Nephron (organoid): ENCODE results near the gene ZNF488.

Experiments
- H3K27ac Mint-ChIP-seq, 3 experiments: 2 replicates each; pipeline ENCODE4 v1.8.0; 2020; ENCODE audit warnings: mixed read lengths in 3 of 3, mild to moderate bottlenecking in 2 of 3, moderate library complexity in 1 of 3
- H3K27me3 Mint-ChIP-seq: 2 replicates; pipeline ENCODE4 v1.8.0; 2021; ENCODE audit warnings: low read depth, mild to moderate bottlenecking, moderate library complexity, mixed read lengths
- H3K36me3 Mint-ChIP-seq: 2 replicates; pipeline ENCODE4 v1.8.0; 2020; ENCODE audit warnings: low read depth, mixed read lengths
- H3K4me1 Mint-ChIP-seq: 2 replicates; pipeline ENCODE4 v1.8.0; 2020; ENCODE audit warnings: mixed read lengths
- H3K4me3 Mint-ChIP-seq, 3 experiments: 2 replicates each; pipeline ENCODE4 v1.8.0; 2020; ENCODE audit warnings: mild to moderate bottlenecking in 3 of 3, mixed read lengths in 3 of 3, moderate library complexity in 2 of 3
- H3K9me3 Mint-ChIP-seq: 2 replicates; pipeline ENCODE4 v1.8.0; 2020; ENCODE audit warnings: mixed read lengths
- TF ChIP-seq, protein P1 (sequence below), 3 experiments: fragments of 200-600 bp; sonication (generic); IDR thresholded peaks; one replicate each; pipeline ENCODE4 v1.5.0; 2021; ENCODE audit warnings: antibody characterized with exemption in 3 of 3; ENCODE audit not compliant: unreplicated experiment in 3 of 3

Gene ZNF488

DNA sequence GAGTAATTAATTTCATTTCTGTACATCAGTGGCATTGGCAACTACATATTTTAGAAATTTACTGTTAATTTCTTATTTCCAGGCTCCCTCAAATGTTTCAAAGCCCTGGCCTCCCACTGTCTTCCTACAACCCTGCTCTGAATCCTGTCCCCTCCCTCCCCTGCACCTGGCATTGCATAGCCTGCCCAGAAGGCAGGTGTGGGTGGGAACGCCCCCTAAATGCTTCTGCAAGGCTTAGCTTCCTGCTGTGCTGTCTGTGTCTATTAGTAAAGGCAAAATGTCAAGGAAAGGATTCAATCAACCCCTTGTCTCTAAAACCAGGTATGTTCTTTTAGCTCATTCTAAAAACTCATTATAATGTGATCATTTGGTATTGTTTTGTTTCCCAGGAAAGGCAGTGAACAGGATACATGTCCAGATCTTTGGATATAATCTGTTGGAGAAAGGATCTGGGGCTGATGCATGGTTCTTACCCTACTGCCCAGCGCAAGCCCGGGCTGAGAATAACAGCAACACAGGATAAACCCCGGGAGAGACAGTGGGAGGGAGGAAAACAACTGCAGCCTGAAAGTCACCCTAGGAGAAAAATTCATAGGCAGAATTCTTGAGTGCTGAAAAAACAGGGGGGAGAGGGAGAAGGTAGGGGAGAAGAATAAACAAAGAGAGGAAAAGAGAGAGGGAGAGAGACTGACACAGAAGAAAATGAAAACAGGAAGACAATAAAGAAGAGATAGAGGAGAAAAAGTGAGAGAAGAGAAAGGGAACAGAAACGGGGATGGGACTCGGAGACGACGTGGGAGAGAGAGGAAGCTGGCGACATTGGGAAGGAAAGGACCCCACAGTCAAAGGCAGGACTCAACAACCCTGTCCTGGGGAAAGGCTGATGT, 589 bp downstream of the ZNF488 start:
- peak overlapping the region; percentile 89 to 94 (median 93) for H3K4me3 Mint-ChIP-seq
- peaks cover 32% of the 10 kb centered on the region for H3K4me1 Mint-ChIP-seq
- TF ChIP-seq, protein P1, sequence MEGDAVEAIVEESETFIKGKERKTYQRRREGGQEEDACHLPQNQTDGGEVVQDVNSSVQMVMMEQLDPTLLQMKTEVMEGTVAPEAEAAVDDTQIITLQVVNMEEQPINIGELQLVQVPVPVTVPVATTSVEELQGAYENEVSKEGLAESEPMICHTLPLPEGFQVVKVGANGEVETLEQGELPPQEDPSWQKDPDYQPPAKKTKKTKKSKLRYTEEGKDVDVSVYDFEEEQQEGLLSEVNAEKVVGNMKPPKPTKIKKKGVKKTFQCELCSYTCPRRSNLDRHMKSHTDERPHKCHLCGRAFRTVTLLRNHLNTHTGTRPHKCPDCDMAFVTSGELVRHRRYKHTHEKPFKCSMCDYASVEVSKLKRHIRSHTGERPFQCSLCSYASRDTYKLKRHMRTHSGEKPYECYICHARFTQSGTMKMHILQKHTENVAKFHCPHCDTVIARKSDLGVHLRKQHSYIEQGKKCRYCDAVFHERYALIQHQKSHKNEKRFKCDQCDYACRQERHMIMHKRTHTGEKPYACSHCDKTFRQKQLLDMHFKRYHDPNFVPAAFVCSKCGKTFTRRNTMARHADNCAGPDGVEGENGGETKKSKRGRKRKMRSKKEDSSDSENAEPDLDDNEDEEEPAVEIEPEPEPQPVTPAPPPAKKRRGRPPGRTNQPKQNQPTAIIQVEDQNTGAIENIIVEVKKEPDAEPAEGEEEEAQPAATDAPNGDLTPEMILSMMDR (IDR thresholded peaks at IDR 0.05; ENCODE audit: unreplicated experiment in 3 of 3): no peak
- H3K27ac Mint-ChIP-seq: peak overlapping the region; percentile 8 to 76 (median 19)
- no peaks in the 10 kb centered on the region for H3K36me3 Mint-ChIP-seq
- H3K9me3 Mint-ChIP-seq: peaks cover 3% of the 10 kb centered on the region
- H3K27me3 Mint-ChIP-seq: peaks cover 48% of the 10 kb centered on the region

GRCh38 chr10:47381427-47382379, 2.4 kb downstream of the ZNF488 start:
- Mint-ChIP-seq H3K4me1 (peaks cover 41% of the 10 kb centered on the region), H3K36me3 (no peaks in the 10 kb centered on the region), H3K4me3 (peak overlapping the region; percentile 35 to 55 (median 54)), H3K27ac (no peak overlapping the region), H3K9me3 (peaks cover 6% of the 10 kb centered on the region), H3K27me3 (peaks cover 56% of the 10 kb centered on the region)
- TF ChIP-seq, protein P1 (IDR thresholded peaks at IDR 0.05; ENCODE audit: unreplicated experiment in 3 of 3): no peak

GRCh38 chr10:47381103-47381395, 3.0 kb downstream of the ZNF488 start:
- H3K4me1 Mint-ChIP-seq: peaks cover 44% of the 10 kb centered on the region
- no peaks in the 10 kb centered on the region for H3K36me3 Mint-ChIP-seq
- peaks cover 6% of the 10 kb centered on the region for H3K9me3 Mint-ChIP-seq
- TF ChIP-seq, protein P1 (IDR thresholded peaks at IDR 0.05; ENCODE audit: unreplicated experiment in 3 of 3): no peak
- H3K27ac Mint-ChIP-seq: peak overlapping the region in 1 of 3 experiments; percentile 68
- H3K27me3 Mint-ChIP-seq: peaks cover 58% of the 10 kb centered on the region
- H3K4me3 Mint-ChIP-seq: peak overlapping the region in 1 of 3 experiments; percentile 18

- peak overlapping the region in 1 of 3 experiments; percentile 68 for H3K27ac Mint-ChIP-seq
- TF ChIP-seq, protein P1 (IDR thresholded peaks at IDR 0.05; ENCODE audit: unreplicated experiment in 3 of 3): no peak
- H3K4me3 Mint-ChIP-seq: peak overlapping the region in 1 of 3 experiments; percentile 18
- no peaks in the 10 kb centered on the region for H3K36me3 Mint-ChIP-seq
- peaks cover 63% of the 10 kb centered on the region for H3K27me3 Mint-ChIP-seq
- peaks cover 50% of the 10 kb centered on the region for H3K4me1 Mint-ChIP-seq
- peaks cover 6% of the 10 kb centered on the region for H3K9me3 Mint-ChIP-seq
Measured at GRCh38 chr10:47380341-47381102, 3.6 kb downstream of the ZNF488 start.

GRCh38 chr10:47379901-47380300, 4.2 kb downstream of the ZNF488 start:
- TF ChIP-seq, protein P1 (IDR thresholded peaks at IDR 0.05; ENCODE audit: unreplicated experiment in 3 of 3): no peak
- Mint-ChIP-seq H3K4me1 (peaks cover 55% of the 10 kb centered on the region), H3K9me3 (peaks cover 4% of the 10 kb centered on the region), H3K36me3 (no peaks in the 10 kb centered on the region), H3K27me3 (peaks cover 60% of the 10 kb centered on the region), H3K4me3 (no peak overlapping the region), H3K27ac (no peak overlapping the region)
